ENCODE data around the gene DSCAM.

- TF ChIP-seq, protein P1, sequence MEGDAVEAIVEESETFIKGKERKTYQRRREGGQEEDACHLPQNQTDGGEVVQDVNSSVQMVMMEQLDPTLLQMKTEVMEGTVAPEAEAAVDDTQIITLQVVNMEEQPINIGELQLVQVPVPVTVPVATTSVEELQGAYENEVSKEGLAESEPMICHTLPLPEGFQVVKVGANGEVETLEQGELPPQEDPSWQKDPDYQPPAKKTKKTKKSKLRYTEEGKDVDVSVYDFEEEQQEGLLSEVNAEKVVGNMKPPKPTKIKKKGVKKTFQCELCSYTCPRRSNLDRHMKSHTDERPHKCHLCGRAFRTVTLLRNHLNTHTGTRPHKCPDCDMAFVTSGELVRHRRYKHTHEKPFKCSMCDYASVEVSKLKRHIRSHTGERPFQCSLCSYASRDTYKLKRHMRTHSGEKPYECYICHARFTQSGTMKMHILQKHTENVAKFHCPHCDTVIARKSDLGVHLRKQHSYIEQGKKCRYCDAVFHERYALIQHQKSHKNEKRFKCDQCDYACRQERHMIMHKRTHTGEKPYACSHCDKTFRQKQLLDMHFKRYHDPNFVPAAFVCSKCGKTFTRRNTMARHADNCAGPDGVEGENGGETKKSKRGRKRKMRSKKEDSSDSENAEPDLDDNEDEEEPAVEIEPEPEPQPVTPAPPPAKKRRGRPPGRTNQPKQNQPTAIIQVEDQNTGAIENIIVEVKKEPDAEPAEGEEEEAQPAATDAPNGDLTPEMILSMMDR (IDR thresholded peaks at IDR 0.05), result no peak
- TF ChIP-seq EZH2 (IDR thresholded peaks at IDR 0.05; ENCODE audit: borderline replicate concordance, insufficient read depth, low read depth, low read length, poor library complexity, severe bottlenecking), result no peak
Measured at GRCh38 chr21:40351006-40351405, 496.0 kb downstream of the DSCAM start.
